GM10248 (cell line): Measurements from ENCODE around the gene DNM3.

ENCODE experiments used
- CTCF ChIA-PET: fragments of 300-600 bp; sonication (Branson Sonifier 250); formaldehyde crosslinking; extraction: SDS; loops from one replicate; lab custom pipeline; 2021; ENCODE audit warnings: antibody characterized with exemption; lab: Yijun Ruan, JAX
- POLR2A ChIA-PET: fragments of 350-650 bp; sonication (Branson Sonifier 250); formaldehyde crosslinking; extraction: SDS; loops from one replicate; lab custom pipeline; 2020; ENCODE audit warnings: antibody characterized with exemption; lab: Yijun Ruan, JAX
- DNase-seq: peaks from one replicate; pipeline ENCODE4 v3.0.0; 2012; ENCODE audit errors: extremely low spot score
- TF ChIP-seq, protein P1 (sequence below): IDR thresholded peaks from 2 replicates; pipeline ENCODE4 v1.5.1; 2012; ENCODE audit warnings: mild to moderate bottlenecking, low read depth; ENCODE audit errors: extremely low read depth, missing control alignments, control extremely low read depth

The DNM3 gene

DNA sequence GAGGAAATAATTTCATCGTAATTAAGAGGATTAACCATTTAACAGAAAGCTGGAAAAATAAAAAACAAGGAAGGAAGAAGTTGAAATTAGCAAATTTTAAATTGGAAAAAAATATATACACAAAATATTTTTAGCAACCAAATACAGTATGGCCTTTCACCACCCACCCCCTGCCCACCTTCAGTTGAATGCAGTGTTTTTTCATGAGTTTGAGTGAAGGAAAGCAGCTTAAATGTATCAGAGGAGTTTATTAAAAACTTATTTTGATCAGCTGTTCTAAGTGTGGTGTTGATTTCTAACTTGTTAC lies 249.2 kb downstream of the DNM3 start:
- ChIA-PET POLR2A (no interaction called here), CTCF (interaction anchor here (0.6 to 2.4 kb wide), 8 partner anchors 9 to 359 kb away, joined by 3 to 18 read pairs (median 4); partner anchors contain the start of gene PIGC)
- no peak for DNase-seq
- TF ChIP-seq, protein P1, sequence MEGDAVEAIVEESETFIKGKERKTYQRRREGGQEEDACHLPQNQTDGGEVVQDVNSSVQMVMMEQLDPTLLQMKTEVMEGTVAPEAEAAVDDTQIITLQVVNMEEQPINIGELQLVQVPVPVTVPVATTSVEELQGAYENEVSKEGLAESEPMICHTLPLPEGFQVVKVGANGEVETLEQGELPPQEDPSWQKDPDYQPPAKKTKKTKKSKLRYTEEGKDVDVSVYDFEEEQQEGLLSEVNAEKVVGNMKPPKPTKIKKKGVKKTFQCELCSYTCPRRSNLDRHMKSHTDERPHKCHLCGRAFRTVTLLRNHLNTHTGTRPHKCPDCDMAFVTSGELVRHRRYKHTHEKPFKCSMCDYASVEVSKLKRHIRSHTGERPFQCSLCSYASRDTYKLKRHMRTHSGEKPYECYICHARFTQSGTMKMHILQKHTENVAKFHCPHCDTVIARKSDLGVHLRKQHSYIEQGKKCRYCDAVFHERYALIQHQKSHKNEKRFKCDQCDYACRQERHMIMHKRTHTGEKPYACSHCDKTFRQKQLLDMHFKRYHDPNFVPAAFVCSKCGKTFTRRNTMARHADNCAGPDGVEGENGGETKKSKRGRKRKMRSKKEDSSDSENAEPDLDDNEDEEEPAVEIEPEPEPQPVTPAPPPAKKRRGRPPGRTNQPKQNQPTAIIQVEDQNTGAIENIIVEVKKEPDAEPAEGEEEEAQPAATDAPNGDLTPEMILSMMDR = no peak

DNA sequence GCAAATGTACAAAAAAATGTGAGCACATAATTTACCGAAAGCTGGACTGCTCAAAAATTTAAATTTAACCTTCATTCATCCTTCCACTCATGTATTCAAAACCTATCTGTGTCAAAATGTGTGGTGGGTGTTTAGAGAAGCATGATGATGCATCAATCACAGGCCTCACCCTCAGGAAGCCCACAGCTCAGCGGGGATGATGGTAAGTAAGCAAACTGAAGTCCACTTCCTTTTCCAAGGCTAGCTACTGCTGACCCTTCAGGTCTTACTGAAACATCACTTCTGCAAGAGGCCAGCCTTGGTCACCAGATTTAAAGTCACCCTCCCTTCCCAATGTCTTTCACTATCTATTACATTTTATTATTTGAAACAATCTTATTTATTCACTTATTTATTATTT lies 254.5 kb downstream of the DNM3 start:
- ChIA-PET POLR2A (no interaction called here), CTCF (no interaction called here)
- no peak for DNase-seq
- TF ChIP-seq, protein P1 = no peak

DNA sequence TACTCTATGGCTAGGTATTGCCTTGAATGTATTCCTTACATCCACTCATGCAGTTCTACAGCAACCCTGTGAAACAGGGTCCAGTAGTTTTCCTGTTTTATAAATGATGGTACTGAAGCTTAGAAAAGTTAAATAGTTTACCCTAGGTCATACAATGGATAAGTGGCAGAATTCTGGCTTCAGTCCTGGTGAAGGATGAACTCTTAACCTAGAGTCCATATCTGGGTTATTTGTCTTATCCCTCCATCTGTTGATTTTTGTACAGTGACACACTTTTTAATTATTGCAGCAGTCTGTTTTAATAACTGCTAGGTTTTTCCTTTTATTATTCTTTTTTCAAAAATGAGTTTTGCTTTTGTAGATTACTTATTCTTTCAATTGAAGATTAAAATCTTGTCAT lies 263.9 kb downstream of the DNM3 start:
- ChIA-PET POLR2A (no interaction called here), CTCF (no interaction called here)
- TF ChIP-seq, protein P1 = no peak
- DNase-seq = no peak

DNA sequence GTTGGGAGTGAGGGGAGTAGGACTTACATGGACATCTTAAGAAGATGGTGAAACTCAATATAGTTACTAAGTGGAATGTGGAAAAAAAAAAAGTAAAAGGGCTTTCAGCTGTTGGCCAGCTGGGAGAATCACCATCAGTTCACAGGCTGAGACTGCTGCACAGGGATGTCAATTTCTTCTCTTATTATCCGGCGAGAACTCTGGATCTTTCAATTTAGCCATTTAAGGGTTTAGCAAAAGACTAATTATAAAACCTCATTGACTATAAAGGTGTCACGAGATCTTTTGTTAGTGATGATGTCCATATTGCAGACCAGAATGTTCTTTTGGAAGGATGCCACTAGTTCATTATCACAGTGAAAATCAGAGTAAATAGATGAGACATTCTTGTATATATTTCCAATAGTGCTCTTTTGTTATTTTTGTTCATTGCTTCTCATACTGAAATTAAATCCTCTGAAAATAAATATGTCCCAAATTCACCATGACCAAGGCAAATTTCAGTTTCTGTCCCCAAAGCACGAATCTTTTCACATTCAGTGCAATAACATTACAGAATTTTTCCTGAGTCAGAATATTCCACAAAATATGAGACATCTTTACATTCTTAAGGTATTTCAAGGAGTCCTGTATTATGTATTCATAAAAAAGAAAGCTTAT lies 266.1 kb downstream of the DNM3 start:
- TF ChIP-seq, protein P1 = no peak
- no peak for DNase-seq
- ChIA-PET CTCF (no interaction called here), POLR2A (no interaction called here)

DNA sequence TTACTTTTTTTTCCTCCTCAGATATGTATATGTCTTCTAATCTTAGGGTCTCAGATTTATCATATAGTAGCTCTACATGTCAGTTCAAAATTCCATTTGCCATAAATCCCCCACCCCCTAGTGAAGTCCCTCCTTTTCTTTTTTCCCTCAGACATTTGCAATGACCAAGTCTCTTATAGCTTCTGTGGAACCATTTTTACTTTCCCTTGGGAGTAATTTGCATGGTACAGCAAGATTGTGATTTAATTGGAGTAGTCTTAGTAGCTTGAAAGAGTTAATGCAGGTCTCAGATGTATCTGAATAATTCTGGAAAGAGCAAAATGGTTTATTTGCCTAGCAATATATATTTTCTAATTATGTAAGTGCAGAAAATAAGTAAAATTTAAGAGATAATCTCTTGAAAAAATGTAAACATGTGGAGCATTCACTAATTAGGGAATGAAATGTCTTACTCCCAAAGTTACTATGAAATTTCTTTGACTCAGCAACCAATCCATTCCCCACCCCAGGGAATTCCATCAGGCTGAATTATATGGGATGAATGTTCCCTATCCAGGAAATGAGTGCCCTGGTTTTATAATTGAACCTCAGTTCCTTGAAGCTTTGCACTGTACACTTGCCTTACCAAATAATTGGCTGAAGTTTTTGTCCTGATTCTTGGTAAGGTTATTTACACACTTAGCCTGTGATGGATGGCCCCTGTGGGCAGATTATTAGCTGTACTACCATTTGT lies 267.0 kb downstream of the DNM3 start:
- TF ChIP-seq, protein P1 = no peak
- CTCF ChIA-PET = interaction anchor here (0.7 to 1.6 kb wide), 2 partner anchors 12 to 53 kb away, joined by 3 to 4 read pairs; no protein-coding TSS in a partner anchor
- no peak for DNase-seq
- POLR2A ChIA-PET = no interaction called here

DNA sequence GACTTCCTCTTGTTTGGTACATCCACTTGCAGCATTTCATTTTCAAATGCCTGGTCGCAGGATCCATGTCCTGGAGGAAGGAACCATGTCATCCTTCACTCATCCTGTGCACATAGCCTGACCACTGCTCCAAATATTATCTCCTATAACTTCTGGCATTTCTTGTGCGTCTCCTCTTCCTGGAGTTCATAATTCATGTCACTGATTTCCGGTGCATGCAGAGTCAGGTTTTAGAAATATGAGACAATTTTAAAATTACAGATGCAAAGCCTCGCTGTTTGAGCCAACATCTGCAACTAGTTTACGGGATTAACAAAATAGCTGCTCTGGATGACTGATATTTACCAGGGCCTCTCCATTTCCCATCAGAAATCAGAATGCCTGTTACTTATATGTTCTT lies 268.1 kb downstream of the DNM3 start:
- TF ChIP-seq, protein P1 = no peak
- POLR2A ChIA-PET = no interaction called here
- CTCF ChIA-PET = interaction anchor here (0.7 to 1.6 kb wide), 2 partner anchors 11 to 52 kb away, joined by 3 to 4 read pairs; no protein-coding TSS in a partner anchor

More for the DNA sequence above, 268.1 kb downstream of the DNM3 start:
- DNase-seq = no peak
